ENCODE measurements around the gene GPR142. TPM values are rescaled to one million over a fixed set of nuclear protein-coding genes. Genes with fewer than 3 reads are reported as not detected.
A peak's percentile ranks its signal among the peaks of the same experiment; 100 is the strongest.

The GPR142 gene
- total RNA-seq, 3 donors from 2014 or later = not detected

- no peak for DNase-seq
- no peaks in the 10 kb centered on the region for H3K27me3 Mint-ChIP-seq (ENCODE audit: low read depth)
- no peak for ATAC-seq
- H3K9me3 Mint-ChIP-seq = no peaks in the 10 kb centered on the region
- no peaks in the 10 kb centered on the region for H3K4me1 Mint-ChIP-seq (ENCODE audit: low read depth)
- no peak overlapping the region for H3K4me3 Mint-ChIP-seq
- H3K36me3 Mint-ChIP-seq (ENCODE audit: insufficient read depth) = no peaks in the 10 kb centered on the region
Observed at GRCh38 chr17:74337834-74338500, 29.3 kb upstream of the GPR142 start.

DNA sequence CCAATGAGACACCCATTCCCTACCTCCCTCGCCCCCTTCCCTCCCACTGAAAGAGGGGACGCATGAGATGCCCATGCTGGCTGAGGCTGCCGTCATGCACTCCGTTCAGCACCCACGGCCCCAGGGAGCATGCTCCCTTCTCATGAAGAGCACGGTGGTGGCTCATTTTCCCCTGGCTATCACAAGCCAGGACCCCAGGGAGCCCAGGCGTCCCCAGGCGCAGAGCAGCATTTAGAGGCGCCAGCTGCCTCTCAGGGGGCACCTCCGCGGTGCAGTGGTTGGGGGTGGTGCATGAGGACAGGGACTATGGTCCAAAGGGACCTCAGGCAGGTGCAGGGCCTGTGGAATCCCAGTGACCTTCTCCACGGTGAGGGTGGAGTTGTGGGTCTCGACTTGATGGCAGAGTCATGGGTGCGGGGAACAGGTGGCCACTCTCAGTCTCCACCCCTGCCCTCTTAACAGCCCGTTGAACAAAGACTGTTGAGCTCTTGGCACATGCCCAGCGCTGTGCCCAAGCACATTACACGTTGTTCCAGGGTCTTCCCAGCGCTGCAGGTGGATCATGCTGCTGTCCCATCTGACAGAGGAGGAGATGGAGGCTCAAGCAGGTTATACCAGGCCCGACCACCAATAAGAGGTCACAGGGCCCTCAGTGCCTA lies 27.6 kb upstream of the GPR142 start:
- H3K4me1 Mint-ChIP-seq (ENCODE audit: low read depth) = no peaks in the 10 kb centered on the region
- H3K9me3 Mint-ChIP-seq = no peaks in the 10 kb centered on the region
- DNase-seq = no peak

GRCh38 chr17:74340470-74341023 lies 26.8 kb upstream of the GPR142 start:
- ATAC-seq (no peak), DNase-seq (no peak)
- H3K36me3 Mint-ChIP-seq (ENCODE audit: insufficient read depth) = no peaks in the 10 kb centered on the region
- H3K9me3 Mint-ChIP-seq = no peaks in the 10 kb centered on the region
- no peaks in the 10 kb centered on the region for H3K4me1 Mint-ChIP-seq (ENCODE audit: low read depth)
- H3K4me3 Mint-ChIP-seq = no peak overlapping the region
- peaks cover 2% of the 10 kb centered on the region for H3K27me3 Mint-ChIP-seq (ENCODE audit: low read depth)

More for the DNA sequence above, 27.6 kb upstream of the GPR142 start:
- peaks cover 2% of the 10 kb centered on the region for H3K27me3 Mint-ChIP-seq (ENCODE audit: low read depth)
- no peak for ATAC-seq
- H3K4me3 Mint-ChIP-seq = no peak overlapping the region
- no peaks in the 10 kb centered on the region for H3K36me3 Mint-ChIP-seq (ENCODE audit: insufficient read depth)

- no peaks in the 10 kb centered on the region for H3K9me3 Mint-ChIP-seq
- H3K27me3 Mint-ChIP-seq (ENCODE audit: low read depth) = peaks cover 2% of the 10 kb centered on the region
- H3K36me3 Mint-ChIP-seq (ENCODE audit: insufficient read depth) = no peaks in the 10 kb centered on the region
- ATAC-seq = no peak
- DNase-seq = no peak
- no peaks in the 10 kb centered on the region for H3K4me1 Mint-ChIP-seq (ENCODE audit: low read depth)
- no peak overlapping the region for H3K4me3 Mint-ChIP-seq
Observed at GRCh38 chr17:74342224-74342623, 25.1 kb upstream of the GPR142 start.

DNA sequence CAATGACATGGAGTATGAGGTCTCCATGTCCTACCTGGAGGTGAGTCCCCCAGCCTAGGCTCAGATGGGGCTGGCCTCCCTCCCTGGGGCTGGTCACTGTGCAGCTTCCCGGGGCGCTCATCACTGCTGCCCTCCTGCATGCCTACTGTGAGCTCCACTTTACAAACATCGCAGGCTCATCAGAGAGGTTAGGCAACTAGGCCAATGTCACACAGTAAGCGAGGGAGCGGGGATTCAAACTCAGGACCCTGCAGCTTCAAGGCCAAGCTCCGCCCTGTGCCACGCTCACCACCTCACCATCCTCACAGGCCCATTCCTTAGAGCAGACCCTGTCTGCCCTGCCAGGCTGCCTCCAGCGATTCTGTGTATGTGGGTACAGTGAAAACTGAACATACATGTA lies 24.2 kb upstream of the GPR142 start:
- DNase-seq (no peak), ATAC-seq (no peak)
- no peaks in the 10 kb centered on the region for H3K36me3 Mint-ChIP-seq (ENCODE audit: insufficient read depth)
- H3K27me3 Mint-ChIP-seq (ENCODE audit: low read depth) = peaks cover 2% of the 10 kb centered on the region
- H3K4me3 Mint-ChIP-seq = no peak overlapping the region
- no peaks in the 10 kb centered on the region for H3K4me1 Mint-ChIP-seq (ENCODE audit: low read depth)
- H3K9me3 Mint-ChIP-seq = no peaks in the 10 kb centered on the region

DNA sequence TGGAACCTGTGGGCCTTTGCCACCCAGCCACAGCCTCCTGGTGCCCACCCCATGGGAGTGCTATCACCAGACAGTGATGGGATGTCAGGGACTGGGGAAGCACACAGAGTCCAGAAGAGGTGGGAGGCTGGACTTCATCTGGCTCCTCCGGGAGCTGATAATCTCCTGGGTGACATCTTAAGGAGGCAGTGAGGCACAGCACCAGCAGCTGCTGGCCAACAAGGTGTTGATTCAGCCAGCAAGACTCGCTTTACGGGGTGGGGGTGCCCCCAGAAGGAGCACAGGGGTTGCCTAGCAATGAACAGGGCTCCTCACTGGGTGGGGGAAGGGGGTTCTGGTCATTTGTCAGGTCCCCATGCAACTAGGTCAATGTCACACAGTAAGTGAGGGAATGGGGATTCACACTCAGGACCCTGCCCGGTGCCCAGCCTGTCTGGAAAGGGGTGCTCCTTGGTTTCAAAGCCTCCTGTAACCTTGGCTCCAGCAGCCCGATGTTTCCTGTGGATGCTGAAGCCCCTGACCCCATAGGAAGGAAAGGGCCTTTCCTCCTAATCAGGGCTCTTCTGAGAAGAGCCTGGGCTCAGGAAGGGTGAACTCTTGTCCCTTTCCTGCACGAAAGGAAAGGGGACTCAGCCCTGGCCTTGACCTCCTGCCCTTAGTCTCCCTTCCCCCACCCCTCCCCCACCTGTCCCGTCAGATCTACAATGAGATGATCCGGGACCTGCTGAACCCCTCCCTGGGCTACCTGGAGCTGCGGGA lies 23.6 kb upstream of the GPR142 start:
- no peak for ATAC-seq
- no peaks in the 10 kb centered on the region for H3K4me1 Mint-ChIP-seq (ENCODE audit: low read depth)
- no peaks in the 10 kb centered on the region for H3K36me3 Mint-ChIP-seq (ENCODE audit: insufficient read depth)
- H3K27me3 Mint-ChIP-seq (ENCODE audit: low read depth) = peaks cover 7% of the 10 kb centered on the region
- no peak for DNase-seq
- H3K9me3 Mint-ChIP-seq = no peaks in the 10 kb centered on the region
- no peak overlapping the region for H3K4me3 Mint-ChIP-seq

GRCh38 chr17:74344658-74345057 lies 22.6 kb upstream of the GPR142 start:
- H3K4me3 Mint-ChIP-seq = no peak overlapping the region
- no peaks in the 10 kb centered on the region for H3K9me3 Mint-ChIP-seq
- no peaks in the 10 kb centered on the region for H3K4me1 Mint-ChIP-seq (ENCODE audit: low read depth)
- ATAC-seq = no peak
- peaks cover 10% of the 10 kb centered on the region for H3K27me3 Mint-ChIP-seq (ENCODE audit: low read depth)
- H3K36me3 Mint-ChIP-seq (ENCODE audit: insufficient read depth) = no peaks in the 10 kb centered on the region
- no peak for DNase-seq

DNA sequence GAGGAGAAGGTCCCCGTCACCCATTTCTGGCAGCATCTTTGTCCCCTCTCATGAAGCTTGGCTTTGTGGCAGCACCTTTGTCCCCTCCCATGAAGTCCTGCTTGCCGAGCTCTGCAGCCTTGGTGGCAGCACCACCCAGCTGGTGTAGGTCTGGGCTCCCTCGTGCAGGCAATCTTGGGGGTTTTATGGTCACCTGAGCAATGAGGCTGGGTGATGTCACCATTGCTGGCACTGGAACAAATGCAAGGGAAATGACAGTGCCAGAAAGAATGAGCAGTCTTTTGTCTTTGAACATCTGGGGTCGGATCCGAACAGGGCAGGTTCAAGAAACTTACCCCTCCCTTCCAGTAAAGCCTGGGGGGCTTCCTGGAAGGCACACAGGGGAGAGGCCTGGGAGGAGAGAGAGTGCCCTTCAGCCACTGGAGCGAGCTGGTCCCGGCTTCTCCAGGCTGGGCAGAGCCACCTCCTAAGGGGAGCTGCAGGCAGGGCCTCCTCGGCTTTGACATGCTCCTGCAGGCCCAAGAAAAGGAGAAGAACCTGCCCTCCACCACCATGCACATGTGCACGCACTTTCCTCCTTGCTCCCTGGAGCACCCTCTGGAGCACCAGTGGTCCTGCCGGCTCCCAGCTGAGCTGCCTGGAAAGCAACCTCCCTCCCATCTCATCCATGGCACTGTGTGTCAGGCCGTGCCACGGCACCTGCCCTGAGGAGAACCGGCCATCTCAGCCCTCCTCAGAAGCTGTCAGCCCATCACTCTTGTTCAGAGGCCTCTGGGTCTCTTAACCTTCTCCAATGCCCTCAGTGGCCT lies 21.7 kb upstream of the GPR142 start:
- no peak overlapping the region for H3K4me3 Mint-ChIP-seq
- H3K36me3 Mint-ChIP-seq (ENCODE audit: insufficient read depth) = no peaks in the 10 kb centered on the region
- DNase-seq = no peak
- no peak for ATAC-seq
- peaks cover 17% of the 10 kb centered on the region for H3K27me3 Mint-ChIP-seq (ENCODE audit: low read depth)
- H3K4me1 Mint-ChIP-seq (ENCODE audit: low read depth) = no peaks in the 10 kb centered on the region
- no peaks in the 10 kb centered on the region for H3K9me3 Mint-ChIP-seq

DNA sequence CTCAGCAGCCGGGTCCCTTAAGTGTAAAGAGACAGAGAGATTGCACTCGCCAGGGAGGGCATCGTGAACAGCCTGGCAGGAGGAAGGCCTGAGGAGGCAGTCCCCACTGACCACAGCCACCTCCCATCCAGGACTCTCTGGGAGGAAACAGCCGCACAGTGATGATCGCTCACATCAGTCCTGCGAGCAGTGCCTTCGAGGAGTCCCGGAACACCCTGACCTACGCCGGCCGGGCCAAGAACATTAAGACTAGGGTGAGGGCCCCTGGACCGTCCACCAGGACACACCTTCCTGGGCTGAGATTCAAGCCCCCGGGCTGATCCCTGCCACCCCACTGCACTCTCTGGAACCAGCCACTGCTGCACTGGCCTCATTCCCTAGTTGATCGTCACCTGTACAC lies 19.7 kb upstream of the GPR142 start:
- DNase-seq (no peak), ATAC-seq (no peak)
- no peaks in the 10 kb centered on the region for H3K36me3 Mint-ChIP-seq (ENCODE audit: insufficient read depth)
- peaks cover 25% of the 10 kb centered on the region for H3K27me3 Mint-ChIP-seq (ENCODE audit: low read depth)
- H3K4me1 Mint-ChIP-seq (ENCODE audit: low read depth) = no peaks in the 10 kb centered on the region
- H3K4me3 Mint-ChIP-seq = no peak overlapping the region
- no peaks in the 10 kb centered on the region for H3K9me3 Mint-ChIP-seq

DNA sequence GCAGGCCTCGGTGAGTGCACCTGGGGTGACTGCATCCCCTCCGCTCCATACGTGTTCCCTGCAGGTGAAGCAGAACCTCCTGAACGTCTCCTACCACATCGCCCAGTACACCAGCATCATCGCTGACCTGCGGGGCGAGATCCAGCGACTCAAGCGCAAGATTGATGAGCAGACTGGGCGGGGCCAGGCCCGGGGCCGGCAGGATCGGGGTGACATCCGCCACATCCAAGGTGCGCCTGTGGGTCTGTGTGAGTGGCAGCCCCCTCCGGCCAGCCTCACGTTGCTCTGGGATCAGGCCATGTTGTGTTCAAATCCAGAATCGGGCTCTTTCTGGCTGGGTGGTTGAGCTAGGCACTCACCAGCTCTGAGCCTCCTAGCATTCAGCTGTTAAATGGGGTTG lies 18.2 kb upstream of the GPR142 start:
- Mint-ChIP-seq H3K9me3 (no peaks in the 10 kb centered on the region), H3K27me3 (ENCODE audit: low read depth) (peaks cover 38% of the 10 kb centered on the region), H3K4me1 (ENCODE audit: low read depth) (peaks cover 4% of the 10 kb centered on the region), H3K36me3 (ENCODE audit: insufficient read depth) (no peaks in the 10 kb centered on the region), H3K4me3 (no peak overlapping the region)
- DNase-seq (no peak), ATAC-seq (no peak)

GRCh38 chr17:74350486-74350885 lies 16.8 kb upstream of the GPR142 start:
- no peak for DNase-seq
- H3K36me3 Mint-ChIP-seq (ENCODE audit: insufficient read depth) = no peaks in the 10 kb centered on the region
- ATAC-seq = no peak
- H3K4me1 Mint-ChIP-seq (ENCODE audit: low read depth) = peaks cover 5% of the 10 kb centered on the region
- H3K27me3 Mint-ChIP-seq (ENCODE audit: low read depth) = peaks cover 50% of the 10 kb centered on the region
- H3K4me3 Mint-ChIP-seq = no peak overlapping the region
- H3K9me3 Mint-ChIP-seq = no peaks in the 10 kb centered on the region

DNA sequence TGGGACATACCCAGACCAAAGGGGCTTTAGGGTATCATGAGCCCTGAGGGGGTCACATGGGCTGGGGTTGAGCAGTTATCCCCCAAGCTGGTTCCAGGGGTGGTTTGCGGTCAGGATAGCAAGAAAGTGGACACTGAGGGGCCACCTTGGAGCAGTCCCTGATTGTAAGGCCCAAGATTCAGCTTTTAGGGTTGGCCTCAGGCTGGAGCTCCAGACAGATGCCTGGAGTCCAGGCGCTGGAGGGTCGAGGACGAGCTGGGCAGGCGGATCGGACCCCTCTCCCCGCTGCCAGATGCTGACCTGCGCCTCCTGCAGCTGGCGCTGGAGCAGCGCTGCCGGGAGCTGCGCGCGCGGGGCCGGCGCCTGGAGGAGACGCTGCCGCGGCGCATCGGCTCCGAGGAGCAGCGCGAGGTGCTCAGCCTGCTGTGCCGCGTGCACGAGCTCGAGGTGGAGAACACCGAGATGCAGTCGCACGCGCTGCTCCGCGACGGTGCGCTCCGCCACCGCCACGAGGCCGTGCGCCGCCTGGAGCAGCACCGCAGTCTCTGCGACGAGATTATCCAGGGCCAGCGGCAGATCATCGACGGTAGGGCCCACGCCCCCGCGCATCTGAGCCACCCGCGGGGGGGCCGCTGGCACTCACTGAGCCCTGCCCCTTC lies 15.6 kb upstream of the GPR142 start:
- peaks cover 5% of the 10 kb centered on the region for H3K4me1 Mint-ChIP-seq (ENCODE audit: low read depth)
- H3K27me3 Mint-ChIP-seq (ENCODE audit: low read depth) = peaks cover 60% of the 10 kb centered on the region
- DNase-seq (no peak), ATAC-seq (peak; percentile 26 to 40)
- H3K36me3 Mint-ChIP-seq (ENCODE audit: insufficient read depth) = no peaks in the 10 kb centered on the region
- H3K4me3 Mint-ChIP-seq = no peak overlapping the region
- H3K9me3 Mint-ChIP-seq = no peaks in the 10 kb centered on the region

DNA sequence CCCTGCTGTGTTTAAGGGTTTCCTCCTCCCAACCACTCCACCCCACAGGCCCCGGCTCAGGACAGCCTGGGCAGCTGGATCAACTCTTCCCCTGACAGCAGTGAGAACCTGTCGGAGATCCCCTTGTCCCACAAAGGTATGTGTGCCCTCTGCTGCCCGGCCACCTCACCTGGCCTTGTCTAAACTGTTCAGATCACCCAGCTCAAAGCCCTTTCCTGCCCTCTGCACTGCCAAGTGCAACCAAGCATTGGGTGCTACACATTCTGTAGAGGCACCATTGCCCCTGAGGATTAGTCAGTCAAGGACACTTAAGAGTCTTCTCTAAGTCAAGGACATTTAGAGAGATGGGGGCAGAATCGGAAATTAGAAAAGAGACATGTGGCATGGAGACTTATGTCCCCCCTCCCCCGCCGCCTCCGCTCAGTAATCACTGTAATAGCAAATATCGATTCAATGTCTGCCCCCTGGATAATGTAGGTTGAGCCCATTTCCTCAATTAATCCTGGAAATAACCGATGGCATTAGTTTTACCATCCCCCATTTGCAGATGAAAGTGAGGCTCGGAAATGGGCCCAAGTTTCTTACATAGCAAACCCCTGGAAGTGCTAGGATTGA lies 13.8 kb upstream of the GPR142 start:
- Mint-ChIP-seq H3K4me1 (ENCODE audit: low read depth) (peaks cover 9% of the 10 kb centered on the region), H3K27me3 (ENCODE audit: low read depth) (peaks cover 68% of the 10 kb centered on the region), H3K36me3 (ENCODE audit: insufficient read depth) (no peaks in the 10 kb centered on the region), H3K4me3 (no peak overlapping the region), H3K9me3 (no peaks in the 10 kb centered on the region)
- DNase-seq = no peak
- ATAC-seq = no peak

Measured in activated T-cell treated with anti-CD3 and anti-CD28 coated beads, Interleukin-2, amount 50 U/mL, for 4 hours (primary cell).